Skin epidermis (tissue), 12 donors: ENCODE measurements around the gene RBM10.

Experiments used
- H3K27ac ChIP-seq, 21 experiments: fragments of 200-600 bp; sonication (generic) in 11 of 21; one replicate each; pipeline ENCODE4 v1.5.0; 2020; ENCODE audit warnings: mild to moderate bottlenecking in 3 of 21, inconsistent platforms in 2 of 21, moderate library complexity in 2 of 21
- H3K4me3 ChIP-seq, 7 experiments: fragments of 200-600 bp; sonication (generic) in 2 of 7; one replicate each; pipeline ENCODE4 v1.5.0; 2020; ENCODE audit warnings: inconsistent platforms in 2 of 7, mild to moderate bottlenecking in 2 of 7, moderate library complexity in 1 of 7

The RBM10 gene

DNA sequence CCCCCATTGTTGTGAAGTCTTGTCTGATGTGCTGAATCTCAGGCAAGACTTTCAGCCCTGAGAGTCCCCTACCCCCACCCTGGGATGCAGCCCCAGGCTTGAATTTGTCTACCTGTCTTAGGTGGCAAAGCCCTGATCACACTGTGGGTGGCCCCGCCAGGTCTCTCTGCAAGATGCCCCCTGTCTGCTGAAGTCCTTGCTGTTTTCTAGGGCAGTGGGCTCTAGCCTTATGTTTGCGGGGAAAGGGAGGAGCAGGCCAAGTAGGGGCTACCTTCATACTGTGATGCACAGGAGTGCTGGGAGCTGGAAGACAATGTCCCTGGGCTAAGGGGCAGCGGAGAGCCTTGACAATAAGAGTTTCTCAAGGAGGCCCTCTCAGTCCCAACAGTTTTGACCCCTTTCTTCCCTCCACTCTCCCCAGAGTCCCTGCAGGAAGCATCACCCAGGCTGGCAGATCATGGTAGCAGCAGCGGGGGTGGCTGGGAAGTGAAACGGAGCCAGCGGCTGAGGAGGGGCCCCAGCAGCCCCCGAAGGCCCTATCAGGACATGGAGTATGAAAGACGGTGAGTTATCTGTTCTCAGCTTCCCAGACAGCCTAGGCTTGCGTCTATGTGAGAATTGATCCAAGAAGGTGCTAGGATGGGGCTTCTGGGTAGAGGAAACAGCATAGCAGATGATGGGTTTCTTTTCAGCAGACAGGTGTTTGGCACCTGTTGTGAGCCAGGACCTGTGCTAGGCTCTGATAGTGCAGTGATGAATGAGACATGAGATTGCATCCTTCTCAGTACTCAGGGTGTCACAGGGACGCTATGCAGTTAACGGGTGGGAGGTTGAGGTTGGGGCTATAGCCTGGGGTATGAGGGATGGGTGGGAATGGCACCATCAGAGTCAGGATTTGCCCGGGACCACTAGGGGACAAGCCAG is 2.2 kb downstream of the RBM10 start:
- H3K4me3 ChIP-seq = peak overlapping the region in 1 of 7 experiments; percentile 61
- peak overlapping the region in 5 of 21 experiments; percentile 62 to 95 (median 91) for H3K27ac ChIP-seq

DNA sequence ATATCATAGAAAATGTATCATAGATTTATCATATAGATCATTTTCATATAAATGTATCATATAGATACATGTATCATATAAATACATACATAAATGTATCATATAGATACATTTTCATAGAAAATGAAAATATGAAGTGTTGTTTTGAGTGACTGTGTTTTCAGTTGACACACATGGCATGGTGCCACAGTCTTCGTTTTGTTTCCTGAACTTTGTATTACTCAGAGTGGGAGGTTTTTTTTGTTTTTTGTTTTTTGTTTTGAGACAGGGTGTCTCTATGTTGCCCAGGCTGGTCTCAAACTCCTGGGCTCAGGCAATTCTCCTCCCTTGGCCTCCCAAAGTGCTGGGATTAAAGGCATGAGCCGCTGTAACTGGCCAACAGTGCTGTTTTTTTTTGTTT is 3.9 kb downstream of the RBM10 start:
- Histone ChIP-seq H3K4me3 (no peak overlapping the region), H3K27ac (no peak overlapping the region)

GRCh38 chrX:47151435-47151834 is 6.4 kb downstream of the RBM10 start:
- no peak overlapping the region for H3K27ac ChIP-seq
- no peak overlapping the region for H3K4me3 ChIP-seq

GRCh38 chrX:47156611-47157520 is 11.8 kb downstream of the RBM10 start:
- no peak overlapping the region for H3K27ac ChIP-seq
- no peak overlapping the region for H3K4me3 ChIP-seq

GRCh38 chrX:47158131-47158530 is 13.1 kb downstream of the RBM10 start:
- Histone ChIP-seq H3K4me3 (no peak overlapping the region), H3K27ac (no peak overlapping the region)

DNA sequence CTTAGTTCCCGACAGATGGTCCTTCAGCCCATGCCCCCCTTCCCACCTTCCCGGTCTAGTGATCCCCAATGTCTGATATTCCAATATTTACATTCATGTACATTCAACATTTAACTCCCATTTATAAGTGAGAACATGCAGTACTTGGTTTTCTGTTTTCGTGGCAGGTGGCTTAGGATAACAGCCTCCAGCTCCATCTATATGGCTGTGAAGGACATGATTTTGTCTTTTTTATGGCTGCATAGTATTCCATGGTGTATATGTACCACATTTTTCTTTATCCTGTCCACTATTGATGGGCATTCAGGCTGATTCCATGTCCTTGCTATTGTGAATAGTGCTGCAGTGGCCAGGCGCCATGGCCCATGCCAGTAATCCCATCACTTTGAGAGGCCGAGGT is 13.8 kb downstream of the RBM10 start:
- no peak overlapping the region for H3K4me3 ChIP-seq
- H3K27ac ChIP-seq = no peak overlapping the region

DNA sequence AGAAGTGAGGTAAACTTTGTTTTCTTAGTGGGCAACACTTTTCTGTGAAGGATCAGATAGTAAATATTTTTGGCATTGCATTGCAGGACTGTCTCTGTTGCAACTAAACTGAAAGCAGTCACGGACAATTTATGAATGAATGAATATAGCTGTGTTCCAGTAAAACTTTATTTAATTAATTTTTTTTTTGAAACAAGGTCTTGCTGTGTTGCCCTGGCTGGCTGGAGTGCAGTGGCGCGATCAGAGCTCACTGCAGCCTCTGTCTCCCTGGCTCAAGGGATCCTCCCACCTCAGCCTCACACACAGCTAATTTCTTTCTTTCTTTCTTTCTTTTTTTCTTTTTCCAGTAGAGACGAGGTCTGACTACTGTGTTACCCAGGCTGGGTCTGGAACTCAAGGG is 15.8 kb downstream of the RBM10 start:
- no peak overlapping the region for H3K27ac ChIP-seq
- H3K4me3 ChIP-seq = no peak overlapping the region

DNA sequence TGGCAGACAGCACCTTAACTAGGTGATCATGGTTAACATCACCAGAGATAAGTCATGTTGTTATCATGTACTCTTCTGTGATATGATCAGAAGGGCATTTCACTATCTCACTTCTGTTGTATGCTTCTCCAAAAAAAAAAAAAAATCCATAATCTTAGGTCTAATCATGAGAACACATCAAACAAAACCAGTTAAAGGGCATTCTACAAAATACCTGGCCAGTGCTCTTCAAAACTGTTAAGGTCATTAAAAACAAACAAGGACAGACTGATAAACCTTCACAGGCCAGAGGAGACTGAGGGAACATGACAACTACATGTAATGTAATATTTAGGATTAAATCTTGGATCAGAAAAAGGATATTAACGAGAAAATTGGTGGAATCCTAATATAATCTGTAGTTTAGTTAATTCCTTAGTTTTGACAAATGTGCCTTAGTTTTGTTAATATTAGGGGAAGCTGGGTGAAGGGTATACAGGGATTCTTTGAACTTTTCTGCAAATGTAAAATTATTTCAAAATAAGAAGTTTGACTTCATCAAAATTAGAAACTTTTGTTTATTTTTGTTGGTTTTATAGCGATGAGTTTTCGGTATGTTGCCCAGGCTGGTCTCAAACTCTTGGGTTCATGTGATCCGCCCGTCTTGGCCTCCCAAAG is 18.0 kb downstream of the RBM10 start:
- no peak overlapping the region for H3K27ac ChIP-seq
- no peak overlapping the region for H3K4me3 ChIP-seq

DNA sequence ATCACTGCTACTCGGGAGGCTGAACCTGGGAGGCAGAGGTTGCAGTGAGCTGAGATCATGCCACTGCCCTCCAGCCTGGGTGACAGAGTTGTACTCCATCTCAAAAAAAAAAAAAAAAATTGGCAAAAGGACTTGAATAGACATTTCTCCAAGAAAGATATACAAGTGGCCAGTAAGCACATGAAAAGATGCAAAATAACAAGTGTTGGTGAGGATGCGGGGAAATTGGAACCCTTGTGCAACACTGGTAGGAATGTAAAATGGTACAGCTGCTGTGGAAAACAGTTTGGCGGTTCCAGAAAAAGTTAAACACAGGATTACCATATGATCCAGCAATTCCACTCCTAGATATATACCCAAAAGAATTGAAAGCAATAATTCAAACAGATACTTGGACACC is 19.4 kb downstream of the RBM10 start:
- Histone ChIP-seq H3K27ac (no peak overlapping the region), H3K4me3 (no peak overlapping the region)

GRCh38 chrX:47166126-47166525 is 21.1 kb downstream of the RBM10 start:
- H3K27ac ChIP-seq = no peak overlapping the region

DNA sequence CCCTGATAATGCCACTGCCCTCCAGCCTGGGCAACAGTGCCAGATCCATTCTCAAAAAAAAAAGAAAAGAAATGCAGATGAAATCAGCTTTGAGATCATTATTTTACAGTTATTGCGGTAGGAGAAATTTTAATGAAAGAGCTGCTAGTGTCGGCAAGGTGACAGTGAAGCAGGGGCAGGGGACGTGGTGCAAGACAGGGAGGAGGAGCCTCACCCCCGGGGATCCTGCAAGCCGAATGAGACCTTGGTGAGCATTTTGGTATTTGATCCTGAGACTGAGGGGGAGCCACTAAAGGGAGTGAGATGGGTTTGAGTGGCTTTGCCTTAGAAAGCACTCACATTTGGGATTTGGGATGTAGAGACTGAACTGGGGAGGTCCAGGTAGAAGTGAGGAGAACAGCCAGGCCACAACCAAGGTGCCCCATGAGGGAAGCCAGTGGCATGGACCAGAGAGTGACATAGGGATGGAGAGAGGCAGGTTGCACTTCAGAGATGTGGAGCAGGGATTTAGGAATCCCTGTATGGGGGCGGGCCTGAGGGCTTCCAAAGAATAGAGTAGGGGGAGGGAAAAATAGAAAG is 23.6 kb downstream of the RBM10 start:
- Histone ChIP-seq H3K4me3 (no peak overlapping the region), H3K27ac (no peak overlapping the region)

More at GRCh38 chrX:47166126-47166525, 21.1 kb downstream of the RBM10 start:
- H3K4me3 ChIP-seq = no peak overlapping the region

DNA sequence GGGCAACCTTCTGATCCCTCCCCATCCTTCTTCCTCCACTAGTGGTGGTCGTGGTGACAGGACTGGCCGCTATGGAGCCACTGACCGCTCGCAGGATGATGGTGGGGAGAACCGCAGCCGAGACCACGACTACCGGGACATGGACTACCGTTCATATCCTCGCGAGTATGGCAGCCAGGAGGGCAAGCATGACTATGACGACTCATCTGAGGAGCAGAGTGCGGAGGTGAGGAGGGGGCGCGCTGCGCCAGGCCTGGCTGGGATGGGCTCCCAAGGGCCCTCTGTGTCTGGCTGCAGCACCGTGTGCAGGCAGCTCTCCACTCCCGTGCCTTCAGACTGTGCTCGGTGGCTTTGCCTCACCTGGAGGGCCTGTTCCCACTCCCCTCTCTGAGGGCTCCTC is 24.3 kb downstream of the RBM10 start:
- Histone ChIP-seq H3K27ac (no peak overlapping the region), H3K4me3 (no peak overlapping the region)

- no peak overlapping the region for H3K27ac ChIP-seq
These were observed 24.9 kb downstream of the RBM10 start for GRCh38 chrX:47169726-47170515.

DNA sequence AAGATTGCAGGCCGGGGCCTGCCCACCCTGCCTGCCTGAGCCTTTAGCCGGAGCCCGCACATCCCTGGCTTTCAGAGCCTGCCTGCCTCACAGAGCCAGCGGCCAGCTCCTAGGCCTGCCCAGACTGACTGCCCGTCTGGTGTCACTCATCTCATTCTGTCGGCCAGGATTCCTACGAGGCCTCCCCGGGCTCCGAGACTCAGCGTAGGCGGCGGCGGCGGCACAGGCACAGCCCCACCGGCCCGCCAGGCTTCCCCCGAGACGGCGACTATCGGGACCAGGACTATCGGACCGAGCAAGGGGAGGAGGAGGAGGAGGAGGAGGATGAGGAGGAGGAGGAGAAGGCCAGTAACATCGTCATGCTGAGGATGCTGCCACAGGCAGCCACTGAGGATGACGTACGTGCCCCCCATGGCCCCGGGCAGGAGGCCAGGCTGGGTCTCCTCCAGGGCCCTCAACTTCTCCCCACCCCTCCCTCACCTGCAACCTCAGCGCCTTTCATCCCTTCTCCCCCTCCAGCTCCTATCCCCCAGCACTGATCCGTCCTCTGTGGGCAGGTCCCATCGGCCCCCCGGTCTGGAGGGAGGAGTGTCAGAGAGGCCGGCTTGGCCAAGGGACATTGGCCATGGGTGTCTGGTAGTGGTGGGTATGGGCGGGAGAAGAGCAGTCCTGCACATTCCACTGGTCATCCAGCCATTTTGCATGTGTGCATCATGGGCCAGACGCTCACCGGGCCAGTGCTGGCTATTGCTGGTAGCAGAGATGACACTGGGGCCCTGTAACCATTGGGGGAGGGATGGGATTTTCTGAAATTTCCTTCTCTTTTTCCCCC is 26.1 kb downstream of the RBM10 start:
- Histone ChIP-seq H3K4me3 (no peak overlapping the region), H3K27ac (no peak overlapping the region)

More at GRCh38 chrX:47169726-47170515, 24.9 kb downstream of the RBM10 start:
- no peak overlapping the region for H3K4me3 ChIP-seq

GRCh38 chrX:47171996-47172395 is 27.0 kb downstream of the RBM10 start:
- Histone ChIP-seq H3K4me3 (no peak overlapping the region), H3K27ac (no peak overlapping the region)

GRCh38 chrX:47172549-47172948 is 27.5 kb downstream of the RBM10 start:
- Histone ChIP-seq H3K4me3 (no peak overlapping the region), H3K27ac (no peak overlapping the region)

DNA sequence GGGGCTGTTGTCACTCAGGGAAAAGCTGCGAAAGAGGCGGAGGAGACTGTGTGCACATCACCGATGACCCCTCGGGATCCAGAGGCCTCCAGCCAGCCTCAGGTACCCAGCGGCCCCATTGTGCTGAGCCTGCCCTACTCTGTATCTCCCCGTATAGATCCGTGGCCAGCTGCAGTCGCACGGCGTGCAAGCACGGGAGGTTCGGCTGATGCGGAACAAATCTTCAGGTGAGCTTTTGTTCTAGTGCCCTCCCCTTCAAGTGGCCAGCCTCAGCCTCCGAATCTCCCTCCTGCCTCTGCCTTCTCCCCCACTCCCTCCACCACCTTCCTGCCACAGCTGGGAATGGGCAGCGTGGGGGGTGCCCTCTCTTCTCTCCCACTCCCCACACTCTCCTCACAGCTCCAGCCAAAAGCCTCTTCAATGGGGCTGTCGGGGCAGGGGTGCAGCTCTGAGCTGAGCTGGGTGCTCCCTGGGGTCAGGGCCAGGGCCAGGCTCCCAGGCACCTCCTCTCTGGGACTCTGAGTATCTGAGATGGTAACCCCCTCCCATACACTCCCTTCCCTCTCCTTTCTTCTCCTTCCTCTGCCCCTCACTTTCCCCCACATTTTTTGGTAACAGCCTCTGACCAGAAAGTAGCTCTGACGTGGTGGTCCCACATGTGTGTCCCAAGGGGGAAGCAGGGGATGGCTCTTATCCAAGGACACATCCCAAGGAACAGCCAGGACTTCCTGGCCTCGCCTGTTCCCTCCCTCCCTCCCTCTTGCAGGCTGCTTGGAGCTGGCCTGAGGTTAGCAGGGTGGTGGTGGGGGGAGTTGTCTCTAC is 28.2 kb downstream of the RBM10 start:
- Histone ChIP-seq H3K27ac (no peak overlapping the region), H3K4me3 (no peak overlapping the region)
